Measurements from ENCODE around the gene RASGRP1. TPM values are rescaled to one million over a fixed set of nuclear protein-coding genes. Genes with fewer than 3 reads are reported as not detected.

The RASGRP1 gene
- total RNA-seq, 1 experiment from 2014 or later, result 1.6 TPM

- no peak overlapping the region for H3K4me2 ChIP-seq (ENCODE audit: low read length)
- DNase-seq (ENCODE audit: low read depth, low spot score) (no peak), ATAC-seq (no peak)
- no peaks in the 10 kb centered on the region for H3K9me3 ChIP-seq (ENCODE audit: control insufficient read depth in 1 of 2, insufficient read depth in 1 of 2, low read depth in 1 of 2, low read length in 2 of 2)
- no peak overlapping the region for H2AFZ ChIP-seq (ENCODE audit: low read depth, low read length, poor library complexity, severe bottlenecking)
- no peaks in the 10 kb centered on the region for H3K4me1 ChIP-seq (ENCODE audit: control insufficient read depth in 1 of 2, insufficient read depth in 2 of 2, low read length in 2 of 2)
- H3K9me2 ChIP-seq (ENCODE audit: insufficient read depth), result no peaks in the 10 kb centered on the region
- ChIA-PET CTCF (interaction anchor here (1.6 kb wide), 1 partner anchor 43 kb away, joined by 3 read pairs; the partner anchor contains the start of gene RASGRP1), POLR2A (no interaction called here), RAD21 (ENCODE audit: low non-redundant PET in 1 of 2, low total read pairs in 2 of 2, uncharacterized antibody in 2 of 2, unreplicated experiment in 2 of 2) (no interaction called here)
- no TSS peak for BruUV-seq (replicated peaks)
- no peak overlapping the region for H3K27ac ChIP-seq (ENCODE audit: low read depth, low read length)
- H4K20me1 ChIP-seq (ENCODE audit: insufficient read depth), result no peaks in the 10 kb centered on the region
- H3K27me3 ChIP-seq (ENCODE audit: insufficient read depth, low read length), result no peaks in the 10 kb centered on the region
- TF ChIP-seq RAD21 (IDR thresholded peaks at IDR 0.05; ENCODE audit: low read depth) (no peak), SRF (IDR thresholded peaks at IDR 0.05; ENCODE audit: low read depth) (no peak), EZH2phosphoT487 (IDR thresholded peaks at IDR 0.05; ENCODE audit: borderline replicate concordance) (no peak)
- TF ChIP-seq, protein P1, sequence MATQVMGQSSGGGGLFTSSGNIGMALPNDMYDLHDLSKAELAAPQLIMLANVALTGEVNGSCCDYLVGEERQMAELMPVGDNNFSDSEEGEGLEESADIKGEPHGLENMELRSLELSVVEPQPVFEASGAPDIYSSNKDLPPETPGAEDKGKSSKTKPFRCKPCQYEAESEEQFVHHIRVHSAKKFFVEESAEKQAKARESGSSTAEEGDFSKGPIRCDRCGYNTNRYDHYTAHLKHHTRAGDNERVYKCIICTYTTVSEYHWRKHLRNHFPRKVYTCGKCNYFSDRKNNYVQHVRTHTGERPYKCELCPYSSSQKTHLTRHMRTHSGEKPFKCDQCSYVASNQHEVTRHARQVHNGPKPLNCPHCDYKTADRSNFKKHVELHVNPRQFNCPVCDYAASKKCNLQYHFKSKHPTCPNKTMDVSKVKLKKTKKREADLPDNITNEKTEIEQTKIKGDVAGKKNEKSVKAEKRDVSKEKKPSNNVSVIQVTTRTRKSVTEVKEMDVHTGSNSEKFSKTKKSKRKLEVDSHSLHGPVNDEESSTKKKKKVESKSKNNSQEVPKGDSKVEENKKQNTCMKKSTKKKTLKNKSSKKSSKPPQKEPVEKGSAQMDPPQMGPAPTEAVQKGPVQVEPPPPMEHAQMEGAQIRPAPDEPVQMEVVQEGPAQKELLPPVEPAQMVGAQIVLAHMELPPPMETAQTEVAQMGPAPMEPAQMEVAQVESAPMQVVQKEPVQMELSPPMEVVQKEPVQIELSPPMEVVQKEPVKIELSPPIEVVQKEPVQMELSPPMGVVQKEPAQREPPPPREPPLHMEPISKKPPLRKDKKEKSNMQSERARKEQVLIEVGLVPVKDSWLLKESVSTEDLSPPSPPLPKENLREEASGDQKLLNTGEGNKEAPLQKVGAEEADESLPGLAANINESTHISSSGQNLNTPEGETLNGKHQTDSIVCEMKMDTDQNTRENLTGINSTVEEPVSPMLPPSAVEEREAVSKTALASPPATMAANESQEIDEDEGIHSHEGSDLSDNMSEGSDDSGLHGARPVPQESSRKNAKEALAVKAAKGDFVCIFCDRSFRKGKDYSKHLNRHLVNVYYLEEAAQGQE (IDR thresholded peaks at IDR 0.05; ENCODE audit: low read depth), result no peak
- no peak overlapping the region for H3K4me3 ChIP-seq (replicated peaks in 1 of 2; ENCODE audit: low read depth in 1 of 2, low read length in 2 of 2)
- intact Hi-C loops (cut with micrococcal nuclease), result no loop called here
- H3K79me2 ChIP-seq (ENCODE audit: insufficient read depth, low read length), result no peaks in the 10 kb centered on the region
- H3K36me3 ChIP-seq (ENCODE audit: control insufficient read depth in 1 of 2, insufficient read depth in 2 of 2, low read length in 2 of 2), result no peaks in the 10 kb centered on the region
- H3K9ac ChIP-seq (ENCODE audit: low read length), result no peak overlapping the region
Observed at GRCh38 chr15:38521316-38521715, 43.3 kb downstream of the RASGRP1 start.

GRCh38 chr15:38520035-38520434, 44.6 kb downstream of the RASGRP1 start:
- BruUV-seq (replicated peaks), result no TSS peak
- no peak for TF ChIP-seq ELF1 (IDR thresholded peaks at IDR 0.05; ENCODE audit: borderline replicate concordance, low read depth)
- TF ChIP-seq YY1 (IDR thresholded peaks at IDR 0.05; ENCODE audit: extremely low read depth, insufficient replicate concordance, low read depth, low read length), result no peak
- TF ChIP-seq, protein P1 (IDR thresholded peaks at IDR 0.05; ENCODE audit: low read depth), result no peak
- TF ChIP-seq FOSL1 (IDR thresholded peaks at IDR 0.05; ENCODE audit: low read depth), result no peak
- no peak for TF ChIP-seq CBX3 (IDR thresholded peaks at IDR 0.05; ENCODE audit: low read depth)
- TF ChIP-seq POLR2A (IDR thresholded peaks at IDR 0.05; ENCODE audit: borderline replicate concordance, extremely low read depth, insufficient read depth, insufficient read length), result no peak
- no peak for TF ChIP-seq CEBPB (IDR thresholded peaks at IDR 0.05; ENCODE audit: low read depth)
- TF ChIP-seq, protein P2, sequence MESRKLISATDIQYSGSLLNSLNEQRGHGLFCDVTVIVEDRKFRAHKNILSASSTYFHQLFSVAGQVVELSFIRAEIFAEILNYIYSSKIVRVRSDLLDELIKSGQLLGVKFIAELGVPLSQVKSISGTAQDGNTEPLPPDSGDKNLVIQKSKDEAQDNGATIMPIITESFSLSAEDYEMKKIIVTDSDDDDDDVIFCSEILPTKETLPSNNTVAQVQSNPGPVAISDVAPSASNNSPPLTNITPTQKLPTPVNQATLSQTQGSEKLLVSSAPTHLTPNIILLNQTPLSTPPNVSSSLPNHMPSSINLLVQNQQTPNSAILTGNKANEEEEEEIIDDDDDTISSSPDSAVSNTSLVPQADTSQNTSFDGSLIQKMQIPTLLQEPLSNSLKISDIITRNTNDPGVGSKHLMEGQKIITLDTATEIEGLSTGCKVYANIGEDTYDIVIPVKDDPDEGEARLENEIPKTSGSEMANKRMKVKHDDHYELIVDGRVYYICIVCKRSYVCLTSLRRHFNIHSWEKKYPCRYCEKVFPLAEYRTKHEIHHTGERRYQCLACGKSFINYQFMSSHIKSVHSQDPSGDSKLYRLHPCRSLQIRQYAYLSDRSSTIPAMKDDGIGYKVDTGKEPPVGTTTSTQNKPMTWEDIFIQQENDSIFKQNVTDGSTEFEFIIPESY (IDR thresholded peaks at IDR 0.05; ENCODE audit: extremely low read depth, insufficient replicate concordance, low read length), result no peak
- TF ChIP-seq POLR2AphosphoS5 (IDR thresholded peaks at IDR 0.05; ENCODE audit: low read depth, low read length), result no peak

More at GRCh38 chr15:38520035-38520434, 44.6 kb downstream of the RASGRP1 start:
- no peaks in the 10 kb centered on the region for H3K79me2 ChIP-seq (ENCODE audit: insufficient read depth, low read length)
- no peak for ATAC-seq
- H3K27ac ChIP-seq (ENCODE audit: low read depth, low read length), result no peak overlapping the region
- H3K9me2 ChIP-seq (ENCODE audit: insufficient read depth), result no peaks in the 10 kb centered on the region
- no peak overlapping the region for H3K4me2 ChIP-seq (ENCODE audit: low read length)
- POLR2A ChIA-PET, result no interaction called here
- H3K36me3 ChIP-seq (ENCODE audit: control insufficient read depth in 1 of 2, insufficient read depth in 2 of 2, low read length in 2 of 2), result no peaks in the 10 kb centered on the region
- CTCF ChIA-PET, result no interaction called here
- DNase-seq (ENCODE audit: low read depth, low spot score), result no peak
- RAD21 ChIA-PET (ENCODE audit: low non-redundant PET in 1 of 2, low total read pairs in 2 of 2, uncharacterized antibody in 2 of 2, unreplicated experiment in 2 of 2), result no interaction called here
- no peaks in the 10 kb centered on the region for H3K27me3 ChIP-seq (ENCODE audit: insufficient read depth, low read length)
- H2AFZ ChIP-seq (ENCODE audit: low read depth, low read length, poor library complexity, severe bottlenecking), result no peak overlapping the region
- H3K9me3 ChIP-seq (ENCODE audit: control insufficient read depth in 1 of 2, insufficient read depth in 1 of 2, low read depth in 1 of 2, low read length in 2 of 2), result no peaks in the 10 kb centered on the region
- intact Hi-C loops (cut with micrococcal nuclease), result no loop called here
- no peaks in the 10 kb centered on the region for H3K4me1 ChIP-seq (ENCODE audit: control insufficient read depth in 1 of 2, insufficient read depth in 2 of 2, low read length in 2 of 2)
- H4K20me1 ChIP-seq (ENCODE audit: insufficient read depth), result no peaks in the 10 kb centered on the region
- H3K4me3 ChIP-seq (replicated peaks in 1 of 2; ENCODE audit: low read depth in 1 of 2, low read length in 2 of 2), result no peak overlapping the region
- H3K9ac ChIP-seq (ENCODE audit: low read length), result no peak overlapping the region

Measured in HCT116 (cell line).